ENCODE results near the gene ARPC1A.
"Not testable (repeated sequence)": the region's sequence is repeated elsewhere in the genome, so short reads cannot be mapped to it uniquely, and the experiment has no call there.

Gene ARPC1A

DNA sequence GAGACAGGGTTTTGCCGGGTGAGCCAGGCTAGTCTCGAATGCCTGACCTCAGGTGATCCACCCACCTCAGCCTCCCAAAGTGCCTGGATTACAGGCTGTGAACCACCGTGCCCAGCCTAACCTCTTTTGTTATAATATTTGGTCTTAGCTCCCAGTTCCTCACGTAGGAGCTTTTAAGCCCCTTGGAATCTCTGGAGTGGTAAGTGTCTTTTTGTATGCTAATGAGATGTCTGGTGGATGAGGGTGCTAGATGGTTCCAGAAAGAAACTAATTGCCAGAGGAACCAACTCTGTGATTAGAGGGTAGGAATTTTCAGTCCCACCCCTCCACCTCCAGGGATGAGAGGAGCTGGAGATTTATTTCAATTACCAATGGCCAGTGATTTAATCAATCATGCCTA lies 5.3 kb upstream of the ARPC1A start:
- DNase-seq (ENCODE audit: low read depth, low spot score) = no peak

DNA sequence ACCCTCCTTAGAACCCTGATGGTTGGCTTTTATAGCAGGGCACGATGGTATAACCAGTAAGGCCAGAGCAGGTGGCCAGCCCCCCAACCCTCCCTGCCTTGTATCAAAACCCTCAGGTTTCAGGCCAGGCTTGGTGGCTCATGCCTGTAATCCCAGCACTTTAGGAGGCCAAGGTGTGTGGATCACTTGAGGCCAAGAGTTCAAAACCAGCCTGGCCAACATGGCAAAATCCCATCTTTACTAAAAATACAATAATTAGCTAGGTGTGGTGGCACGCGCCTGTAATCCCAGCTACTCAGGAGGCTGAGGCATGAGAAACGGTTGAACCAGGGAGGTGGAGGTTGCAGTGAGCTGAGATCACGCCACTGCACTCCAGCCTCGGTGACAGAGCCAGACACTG lies 3.0 kb upstream of the ARPC1A start:
- not testable (repeated sequence) for DNase-seq (ENCODE audit: low read depth, low spot score)

DNA sequence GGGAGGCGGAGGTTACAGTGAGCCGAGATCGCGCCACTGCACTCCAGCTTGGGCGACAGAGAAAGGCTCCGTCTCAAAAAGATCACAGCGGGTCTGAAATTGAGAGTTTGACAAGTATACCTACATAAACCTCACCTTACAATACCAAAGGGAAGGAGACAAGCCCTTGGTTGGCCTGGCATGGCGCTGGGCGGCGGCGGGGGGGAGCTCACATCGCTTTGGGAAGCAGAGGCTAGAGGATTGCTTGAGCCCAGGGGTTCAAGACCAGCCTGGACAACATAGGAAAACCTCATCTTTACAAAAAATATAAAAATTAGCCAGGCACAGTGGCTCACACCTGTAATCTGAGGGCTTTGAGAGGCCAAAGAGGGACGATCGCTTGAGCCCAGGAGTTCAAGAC lies 1.1 kb upstream of the ARPC1A start:
- no peak for DNase-seq (ENCODE audit: low read depth, low spot score)

DNA sequence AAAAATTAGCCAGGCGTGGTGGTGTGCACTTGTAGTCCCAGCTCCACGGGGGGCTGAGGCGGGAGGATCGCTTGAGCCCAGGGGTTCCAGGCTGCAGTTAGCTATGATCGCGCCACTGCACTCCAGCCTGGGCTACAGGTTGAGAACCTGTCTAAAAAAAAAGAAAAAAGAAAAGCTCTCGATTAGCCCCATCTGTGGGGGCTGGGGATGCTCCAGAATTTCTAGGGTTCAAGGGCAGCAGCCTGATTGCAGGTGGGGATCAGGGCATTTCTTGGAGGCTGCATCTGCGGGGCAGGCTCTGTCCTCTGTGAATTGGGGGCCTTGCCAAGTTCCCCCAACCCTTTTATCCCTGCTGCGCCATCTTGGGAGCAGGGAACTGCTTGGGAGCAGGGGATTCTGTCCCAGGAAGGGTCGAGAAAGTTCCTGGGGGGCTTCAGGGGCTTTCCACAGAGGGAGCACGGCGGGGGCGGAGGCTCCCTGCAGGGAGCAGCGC lies 651 bp upstream of the ARPC1A start:
- DNase-seq (ENCODE audit: low read depth, low spot score) = no peak

DNA sequence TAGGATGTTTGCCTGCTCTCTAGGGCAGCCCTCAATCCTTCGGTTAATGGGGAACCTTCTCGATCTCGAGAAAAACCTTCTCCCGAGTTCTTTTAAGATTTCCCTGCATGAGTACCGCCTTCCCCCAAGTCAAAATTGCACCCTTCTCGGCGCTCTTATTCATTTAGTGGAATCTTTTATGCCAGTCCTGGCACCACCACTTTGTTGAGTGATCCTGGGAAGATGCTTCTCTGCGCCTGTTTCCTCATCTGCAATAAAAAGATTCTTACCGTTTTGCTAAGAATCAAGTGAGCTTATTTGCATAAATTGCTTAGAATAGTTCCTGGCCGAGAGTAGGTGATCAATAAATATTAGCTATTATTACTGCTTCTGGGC lies 697 bp downstream of the ARPC1A start:
- DNase-seq (ENCODE audit: low read depth, low spot score) = no peak

DNA sequence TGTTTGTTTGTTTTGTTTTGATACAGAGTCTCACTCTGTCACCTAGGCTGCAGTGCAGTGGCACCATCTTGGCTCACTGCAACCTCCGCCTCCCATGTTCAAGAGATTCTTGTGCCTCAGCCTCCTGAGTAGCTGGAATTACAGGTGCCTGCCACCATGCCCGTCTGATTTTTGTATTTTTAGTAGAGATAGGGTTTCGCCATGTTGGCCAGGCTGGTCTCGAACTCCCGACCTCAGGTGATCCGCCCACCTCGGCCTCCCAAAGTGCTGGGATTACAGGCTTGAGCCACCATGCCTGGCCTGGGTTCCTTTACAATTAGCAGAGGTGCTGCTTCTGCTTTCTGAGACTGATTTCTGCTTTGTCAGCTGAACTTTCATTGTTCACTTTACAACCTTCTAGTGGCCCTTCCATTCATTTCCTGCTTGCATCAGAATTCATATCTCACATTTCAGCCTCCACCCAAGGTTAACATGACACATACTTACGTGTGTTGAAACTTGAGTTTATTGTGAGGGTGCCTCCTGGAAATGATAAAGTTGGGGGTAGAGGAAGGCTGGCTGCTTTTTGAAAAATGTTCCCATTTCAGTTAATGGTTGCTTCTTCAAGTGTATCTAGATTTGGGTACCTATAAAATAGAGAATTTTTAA lies 4.7 kb downstream of the ARPC1A start:
- not testable (repeated sequence) for DNase-seq (ENCODE audit: low read depth, low spot score)

DNA sequence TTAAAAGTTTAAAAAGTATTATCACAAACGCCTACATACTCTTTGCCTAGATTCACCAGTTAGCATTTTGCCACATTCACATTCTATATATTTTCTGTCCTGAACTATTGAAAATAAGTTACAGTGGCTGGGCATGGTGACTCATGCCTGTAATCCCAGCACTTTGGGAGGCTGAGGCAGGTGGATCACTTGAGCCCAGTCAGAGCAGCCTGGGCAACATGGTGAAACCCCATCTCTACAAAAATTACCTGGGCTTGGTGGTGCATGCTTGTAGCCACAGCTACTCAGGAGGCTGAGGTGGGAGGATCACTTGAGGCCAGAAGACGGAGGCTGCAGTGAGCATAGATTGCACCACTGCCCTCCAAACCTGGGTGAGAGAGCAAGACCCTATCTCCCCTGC lies 5.3 kb downstream of the ARPC1A start:
- no peak for DNase-seq (ENCODE audit: low read depth, low spot score)

DNA sequence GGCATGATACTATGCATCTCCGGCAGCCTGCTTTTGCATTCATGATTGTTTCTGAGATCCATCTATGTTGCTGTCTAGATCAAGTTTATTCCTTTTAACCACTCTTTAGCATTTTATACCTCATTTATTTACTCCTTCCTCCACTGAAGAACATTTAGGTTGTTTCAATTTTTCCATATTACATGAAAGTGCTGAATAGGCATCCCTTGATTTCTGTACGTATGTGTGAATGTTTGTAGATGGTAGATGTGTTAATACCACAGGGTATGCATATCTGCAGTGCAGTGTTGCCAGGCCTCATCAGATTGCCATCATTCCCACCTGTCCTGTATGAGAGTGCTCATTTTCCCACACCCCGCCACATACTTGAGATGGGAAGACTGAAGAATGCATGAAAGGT lies 13.9 kb downstream of the ARPC1A start:
- DNase-seq (ENCODE audit: low read depth, low spot score) = no peak

DNA sequence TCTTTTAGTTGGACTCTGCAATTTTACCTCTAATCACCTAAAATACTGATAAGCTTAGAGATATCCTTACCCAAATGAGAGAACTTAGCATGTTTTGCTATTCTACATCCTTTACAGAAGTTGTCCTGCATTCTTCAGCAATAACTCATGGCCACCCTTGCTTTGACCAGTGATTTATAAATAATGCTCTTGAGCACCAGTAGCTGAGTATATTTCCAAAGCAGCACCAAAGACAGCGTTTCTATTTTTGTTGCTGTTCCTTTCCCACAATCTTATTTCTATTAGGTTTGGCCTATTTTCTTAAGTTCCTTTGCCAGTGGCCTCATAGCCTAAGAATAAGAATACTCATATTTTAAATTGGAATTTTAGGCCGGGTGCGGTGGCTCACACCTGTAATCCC lies 15.0 kb downstream of the ARPC1A start:
- DNase-seq (ENCODE audit: low read depth, low spot score) = no peak

DNA sequence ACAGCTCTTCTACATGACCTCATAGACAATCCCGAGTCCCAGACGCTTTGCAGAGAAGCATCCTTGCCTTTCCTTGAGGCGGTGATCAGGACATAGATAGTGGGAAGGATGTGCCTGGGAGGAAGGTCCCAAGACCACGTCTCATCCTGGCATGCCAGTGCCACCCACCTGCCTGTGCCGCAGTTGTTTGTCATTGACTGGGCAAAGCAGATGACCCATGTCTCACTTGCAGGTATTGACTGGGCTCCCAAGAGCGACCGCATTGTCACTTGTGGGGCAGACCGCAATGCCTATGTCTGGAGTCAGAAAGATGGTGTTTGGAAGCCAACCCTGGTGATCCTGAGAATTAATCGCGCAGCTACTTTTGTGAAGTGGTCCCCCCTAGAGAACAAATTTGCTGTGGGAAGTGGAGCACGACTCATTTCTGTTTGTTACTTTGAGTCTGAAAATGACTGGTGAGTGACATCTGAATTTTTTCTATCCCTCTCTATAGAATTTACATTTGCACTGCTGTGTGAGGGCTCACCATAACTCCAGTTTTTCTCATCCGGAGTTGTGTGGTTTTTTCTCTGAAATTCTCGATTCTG lies 18.5 kb downstream of the ARPC1A start:
- no peak for DNase-seq (ENCODE audit: low read depth, low spot score)

DNA sequence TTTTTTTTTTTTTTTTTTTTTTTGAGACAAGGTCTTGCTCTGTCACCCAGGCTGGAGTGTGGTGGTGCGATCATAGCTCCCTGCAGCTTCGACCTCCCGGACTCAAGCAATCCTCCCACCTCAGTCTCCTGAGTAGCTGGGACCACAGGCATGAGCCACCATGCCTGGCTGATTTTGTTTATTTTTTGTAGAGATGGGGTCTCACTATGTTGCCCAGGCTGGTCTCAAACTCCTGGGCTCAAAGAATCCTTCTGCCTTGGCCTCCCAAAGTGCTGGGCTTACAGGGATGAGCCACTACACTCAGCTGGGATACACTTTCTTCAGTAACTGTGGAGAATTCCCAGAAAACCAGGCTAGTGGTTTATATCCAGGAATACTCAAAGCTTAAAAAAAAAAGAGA lies 24.9 kb downstream of the ARPC1A start:
- DNase-seq (ENCODE audit: low read depth, low spot score) = not testable (repeated sequence)

DNA sequence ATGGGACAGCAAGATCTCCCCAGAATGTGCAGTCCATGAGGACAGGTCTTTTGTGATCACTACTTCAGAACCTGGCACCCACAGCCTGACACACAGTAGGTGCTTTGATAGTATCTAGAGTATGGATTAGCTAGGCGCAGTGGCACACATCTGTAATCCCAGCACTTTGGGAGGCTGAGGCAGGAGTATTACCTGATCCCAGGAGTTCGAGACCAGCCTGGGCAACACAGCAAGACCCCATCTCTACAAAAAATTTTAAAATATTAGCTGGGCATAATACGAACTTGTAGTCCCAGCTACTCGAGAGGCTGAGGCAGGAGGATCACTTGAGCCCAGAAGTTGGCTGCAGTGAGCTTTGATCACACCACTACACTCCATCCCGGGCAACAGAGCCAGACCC lies 26.5 kb downstream of the ARPC1A start:
- DNase-seq (ENCODE audit: low read depth, low spot score) = no peak

DNA sequence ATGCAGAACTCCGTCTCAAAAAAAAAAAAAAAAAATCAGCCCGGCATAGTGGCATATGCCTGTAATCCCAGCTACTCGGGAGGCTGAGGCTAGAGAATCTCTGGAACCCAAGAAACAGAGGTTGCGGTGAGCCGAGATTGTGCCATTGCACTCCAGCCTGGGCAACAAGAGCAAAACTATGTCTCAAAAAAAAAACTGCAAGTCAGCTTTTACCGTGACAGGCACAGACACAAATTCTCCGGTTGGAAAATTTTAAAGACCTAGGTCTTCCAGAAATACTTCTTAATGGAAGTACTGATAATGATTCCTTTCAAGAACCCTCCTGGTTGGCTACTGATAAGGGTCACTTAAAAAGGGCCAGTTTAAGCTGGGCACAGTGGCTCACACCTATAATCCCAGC lies 29.4 kb downstream of the ARPC1A start:
- DNase-seq (ENCODE audit: low read depth, low spot score) = no peak

DNA sequence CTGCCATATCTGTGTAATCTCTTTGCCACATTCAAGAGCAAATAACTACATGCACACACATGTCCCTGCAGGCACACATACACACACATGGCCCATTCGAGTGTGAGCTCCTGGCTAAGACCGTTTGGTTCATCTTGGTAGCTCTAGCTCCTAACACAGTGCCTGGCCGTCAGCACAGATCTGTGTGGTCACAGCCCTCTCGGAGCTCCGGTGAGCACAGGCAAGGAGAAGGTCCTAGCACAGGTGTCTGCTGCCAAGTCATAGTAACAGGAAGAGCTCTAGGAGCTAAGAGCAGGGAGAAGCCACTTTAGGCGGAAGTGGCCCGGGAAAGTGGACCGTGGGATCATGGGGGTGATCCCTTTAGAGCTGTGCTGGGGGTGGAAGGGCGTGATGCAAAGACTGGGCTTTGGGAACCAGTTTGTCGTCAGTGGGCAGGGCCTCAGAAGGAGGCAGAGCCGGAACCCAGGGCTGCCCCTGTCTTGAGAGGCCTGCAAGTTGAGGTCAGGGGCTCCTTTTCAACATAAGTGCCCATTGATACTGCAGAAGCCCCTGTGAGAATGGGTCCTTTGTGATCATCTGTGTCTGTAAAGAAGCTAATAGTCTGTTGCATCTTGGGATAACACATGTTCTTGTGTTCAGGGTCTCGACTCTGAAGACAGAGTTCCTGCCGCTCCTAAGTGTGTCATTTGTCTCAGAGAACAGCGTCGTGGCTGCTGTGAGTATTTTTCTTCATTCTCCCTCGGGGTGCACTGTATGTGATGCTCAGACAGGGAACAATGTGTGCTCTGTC lies 32.2 kb downstream of the ARPC1A start:
- no peak for DNase-seq (ENCODE audit: low read depth, low spot score)

DNA sequence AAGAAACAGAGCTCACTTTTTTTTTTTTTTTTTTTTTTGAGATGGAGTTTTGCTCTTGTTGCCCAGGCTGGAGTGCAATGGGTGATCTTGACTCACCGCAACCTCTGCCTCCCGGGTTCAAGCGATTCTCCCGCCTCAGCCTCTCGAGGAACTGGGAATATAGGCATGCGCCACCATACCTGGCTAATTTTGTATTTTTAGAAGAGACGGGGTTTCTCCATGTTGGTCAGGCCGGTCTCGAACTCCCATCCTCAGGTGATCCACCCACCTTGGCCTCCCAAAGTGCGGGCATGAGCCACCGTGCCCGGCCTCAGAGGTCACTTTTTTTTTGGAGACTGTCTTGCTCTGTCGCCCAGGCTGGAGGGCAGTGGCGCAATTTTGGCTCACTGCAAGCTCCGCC lies 32.8 kb downstream of the ARPC1A start:
- DNase-seq (ENCODE audit: low read depth, low spot score) = not testable (repeated sequence)

DNA sequence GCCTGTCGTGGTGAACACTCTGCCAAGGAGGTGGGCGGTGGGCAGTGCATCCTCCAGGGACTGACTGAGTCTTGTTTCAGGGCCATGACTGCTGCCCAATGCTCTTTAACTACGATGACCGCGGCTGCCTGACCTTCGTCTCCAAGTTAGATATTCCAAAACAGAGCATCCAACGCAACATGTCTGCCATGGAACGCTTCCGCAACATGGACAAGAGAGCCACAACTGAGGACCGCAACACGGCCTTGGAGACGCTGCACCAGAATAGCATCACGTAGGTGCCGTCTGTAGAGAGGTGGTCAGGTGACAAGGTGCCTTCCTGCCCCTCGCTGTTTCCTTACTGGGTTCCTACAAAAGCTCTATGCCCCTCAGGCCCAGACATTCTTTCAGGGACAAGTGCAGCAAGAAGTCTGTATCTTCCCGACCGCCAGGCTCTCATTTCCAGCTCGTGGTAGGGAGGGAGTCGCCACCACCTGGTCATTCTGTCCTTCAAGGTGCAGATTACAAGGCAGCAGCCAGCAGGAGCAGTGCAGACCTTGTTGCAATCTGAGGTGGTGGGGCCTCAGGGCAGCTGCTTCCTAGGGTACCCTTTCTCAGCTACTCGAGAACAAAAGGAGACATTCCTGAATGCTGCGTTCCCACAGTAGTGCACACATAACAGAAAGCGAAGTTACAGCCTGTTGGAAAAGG lies 33.9 kb downstream of the ARPC1A start:
- no peak for DNase-seq (ENCODE audit: low read depth, low spot score)

DNA sequence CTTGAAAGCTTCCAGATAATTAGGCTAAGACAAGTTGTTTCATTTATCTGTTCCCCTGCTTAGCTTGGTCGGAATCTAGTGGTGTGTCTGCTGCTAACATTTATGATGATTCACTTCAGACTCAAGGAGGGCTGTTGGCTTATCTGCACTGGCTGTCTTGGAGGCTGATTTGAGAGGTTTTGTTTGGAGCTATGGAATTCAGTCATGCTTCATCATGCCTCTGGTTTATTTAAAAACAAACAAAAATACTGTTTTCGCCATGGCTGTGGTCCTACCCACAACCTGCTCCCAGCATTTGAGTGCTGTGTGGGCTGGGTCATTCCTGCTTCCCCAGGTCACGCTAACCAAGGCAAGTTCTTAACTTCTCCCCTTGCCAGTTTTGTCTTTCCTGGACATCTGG lies 37.1 kb downstream of the ARPC1A start:
- DNase-seq (ENCODE audit: low read depth, low spot score) = no peak

DNA sequence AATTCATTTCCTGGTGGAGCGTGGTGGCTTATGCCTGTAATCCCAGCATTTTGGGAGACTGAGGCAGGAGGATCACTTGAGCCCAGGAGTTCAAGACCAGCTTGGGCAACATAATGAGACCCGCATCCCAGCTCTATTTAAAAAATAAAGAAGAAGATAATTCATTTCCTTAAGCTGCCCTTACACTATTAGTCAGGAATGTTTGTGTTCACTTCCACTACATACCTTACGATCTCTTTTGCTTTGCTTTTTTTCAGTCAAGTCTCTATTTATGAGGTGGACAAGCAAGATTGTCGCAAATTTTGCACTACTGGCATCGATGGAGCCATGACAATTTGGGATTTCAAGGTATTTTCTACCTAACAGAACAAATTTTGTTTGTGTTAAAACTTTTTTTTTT lies 37.6 kb downstream of the ARPC1A start:
- no peak for DNase-seq (ENCODE audit: low read depth, low spot score)

DNA sequence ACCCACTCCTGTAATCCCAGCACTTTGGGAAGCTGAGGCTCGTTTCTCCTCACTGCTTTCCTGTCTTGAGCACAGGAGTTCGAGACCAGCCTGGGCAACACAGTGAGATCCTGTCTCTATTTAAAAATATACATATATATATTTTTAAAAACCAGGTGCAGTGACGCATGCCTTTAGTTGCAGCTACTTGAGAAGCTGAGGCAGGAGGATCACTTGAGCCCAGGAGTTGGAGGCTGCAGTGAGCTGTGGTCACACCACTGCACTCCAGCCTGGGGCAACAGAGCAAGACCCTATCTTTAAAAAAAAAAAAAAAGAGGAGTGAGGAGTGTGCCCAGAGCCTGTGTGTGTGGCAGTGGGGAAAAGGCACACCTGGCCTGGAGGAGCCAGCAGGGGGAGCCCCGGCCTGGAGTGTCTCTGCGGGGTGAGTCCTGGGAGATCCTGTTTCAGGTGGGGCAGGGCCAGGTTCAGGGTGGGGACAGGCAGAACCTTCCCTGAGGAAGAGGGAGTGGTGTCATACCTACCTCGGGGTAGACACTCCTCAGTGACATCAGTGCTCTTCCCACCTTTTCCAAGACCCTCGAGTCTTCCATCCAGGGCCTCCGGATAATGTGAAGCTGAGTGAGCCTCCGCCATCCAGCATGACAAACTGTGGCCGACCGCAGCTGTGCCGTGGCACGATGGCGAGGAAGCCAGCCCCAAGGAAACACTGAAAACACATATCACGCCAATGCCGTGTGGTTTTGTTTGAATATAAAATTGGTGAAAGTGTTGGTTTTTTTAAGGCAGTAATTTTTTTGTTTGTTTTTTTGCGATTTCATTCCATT lies 39.8 kb downstream of the ARPC1A start:
- no peak for DNase-seq (ENCODE audit: low read depth, low spot score)

DNA sequence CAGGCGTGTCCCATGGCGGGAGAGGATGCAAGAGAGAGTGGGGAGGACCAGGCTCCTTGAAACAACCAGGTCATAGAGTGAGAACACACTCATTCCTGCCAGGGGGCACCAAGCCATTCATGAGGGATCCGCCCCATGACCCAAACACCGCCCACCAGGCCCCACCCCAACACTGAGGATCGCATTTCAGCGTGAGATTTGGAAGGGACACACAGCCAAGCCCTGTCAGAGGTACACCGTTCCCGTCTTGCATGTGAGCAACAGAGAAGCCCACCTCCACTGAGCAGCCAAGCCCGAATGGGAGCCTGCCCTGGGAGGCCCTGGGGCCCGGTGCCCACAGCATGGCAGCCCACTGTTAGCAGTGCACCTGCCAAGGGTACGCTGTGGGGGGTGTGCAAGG lies 40.9 kb downstream of the ARPC1A start:
- no peak for DNase-seq (ENCODE audit: low read depth, low spot score)

DNA sequence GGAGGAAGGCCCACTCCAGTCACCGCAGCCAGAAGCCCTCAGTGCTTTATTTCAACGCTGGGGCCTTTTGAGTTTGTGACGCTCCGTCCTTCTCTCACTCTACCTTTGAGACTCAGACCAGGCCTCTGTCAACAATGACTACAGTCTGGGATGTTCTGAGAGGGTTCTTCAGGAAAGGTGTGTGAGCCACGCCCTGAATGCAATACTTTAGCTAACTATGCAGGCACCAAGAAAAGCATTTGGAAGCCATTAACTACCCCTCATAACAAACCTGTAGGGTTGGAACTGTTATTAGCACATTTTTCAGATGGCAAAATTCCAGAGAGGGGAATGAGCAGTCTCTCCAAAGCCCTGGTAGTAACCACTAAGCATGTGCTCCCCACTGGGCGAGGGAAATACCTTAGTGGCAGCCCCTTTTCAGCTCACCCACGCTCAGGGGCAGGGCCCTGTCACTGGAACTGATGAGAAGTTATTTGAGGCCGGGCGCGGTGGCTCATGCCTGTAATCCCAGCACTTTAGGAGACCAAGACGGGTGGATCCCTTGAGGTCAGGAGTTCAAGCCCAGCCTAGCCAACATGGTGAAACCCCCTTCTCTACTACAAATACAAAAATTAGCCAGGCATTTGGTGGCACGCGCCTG lies 43.2 kb downstream of the ARPC1A start:
- no peak for DNase-seq (ENCODE audit: low read depth, low spot score)
